ENCODE measurements around the gene GDAP1L1. TPM values are rescaled to one million over a fixed set of nuclear protein-coding genes. Genes with fewer than 3 reads are reported as not detected.

Gene GDAP1L1
- total RNA-seq, 1 experiment from 2014 or later = not detected

DNA sequence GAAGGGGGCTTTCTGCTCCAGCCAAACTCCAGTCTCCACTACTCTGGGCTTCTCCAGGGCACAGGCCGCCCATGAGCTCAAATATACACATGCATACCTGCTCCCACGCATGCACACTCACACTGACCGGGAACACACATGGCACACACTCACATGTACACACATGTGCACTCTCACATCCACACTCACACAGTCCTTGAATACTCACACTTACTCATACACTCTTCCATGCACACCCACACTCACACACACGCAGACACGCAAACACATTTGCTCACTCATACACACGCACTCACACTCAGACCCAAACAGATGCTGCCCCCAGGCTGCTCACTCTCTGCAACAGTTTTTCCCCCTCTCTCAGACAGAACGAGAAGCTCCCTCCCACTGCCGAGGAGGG lies 7.0 kb downstream of the GDAP1L1 start:
- DNase-seq = no peak
- ChIA-PET POLR2A (ENCODE audit: unreplicated experiment) (no interaction called here), CTCF (no interaction called here)
- H3K27ac ChIP-seq = no peak overlapping the region
- H3K79me2 ChIP-seq (ENCODE audit: low read depth) = no peaks in the 10 kb centered on the region
- H3K36me3 ChIP-seq (ENCODE audit: low read depth) = no peaks in the 10 kb centered on the region
- no peak overlapping the region for H3K4me2 ChIP-seq
- H3K4me3 ChIP-seq = no peak overlapping the region
- H3K27me3 ChIP-seq (ENCODE audit: insufficient read depth, low read depth) = peaks cover 28% of the 10 kb centered on the region
- BruUV-seq (replicated peaks) = no TSS peak
- peaks cover 7% of the 10 kb centered on the region for H4K20me1 ChIP-seq (ENCODE audit: insufficient read depth)
- H3K9me3 ChIP-seq (ENCODE audit: insufficient read depth, low read depth) = no peaks in the 10 kb centered on the region
- H3K4me1 ChIP-seq (replicated peaks; ENCODE audit: insufficient read depth) = no peaks in the 10 kb centered on the region
- intact Hi-C loops (cut with micrococcal nuclease; ENCODE audit: unreplicated experiment) = no loop called here
- TF ChIP-seq, protein P1, sequence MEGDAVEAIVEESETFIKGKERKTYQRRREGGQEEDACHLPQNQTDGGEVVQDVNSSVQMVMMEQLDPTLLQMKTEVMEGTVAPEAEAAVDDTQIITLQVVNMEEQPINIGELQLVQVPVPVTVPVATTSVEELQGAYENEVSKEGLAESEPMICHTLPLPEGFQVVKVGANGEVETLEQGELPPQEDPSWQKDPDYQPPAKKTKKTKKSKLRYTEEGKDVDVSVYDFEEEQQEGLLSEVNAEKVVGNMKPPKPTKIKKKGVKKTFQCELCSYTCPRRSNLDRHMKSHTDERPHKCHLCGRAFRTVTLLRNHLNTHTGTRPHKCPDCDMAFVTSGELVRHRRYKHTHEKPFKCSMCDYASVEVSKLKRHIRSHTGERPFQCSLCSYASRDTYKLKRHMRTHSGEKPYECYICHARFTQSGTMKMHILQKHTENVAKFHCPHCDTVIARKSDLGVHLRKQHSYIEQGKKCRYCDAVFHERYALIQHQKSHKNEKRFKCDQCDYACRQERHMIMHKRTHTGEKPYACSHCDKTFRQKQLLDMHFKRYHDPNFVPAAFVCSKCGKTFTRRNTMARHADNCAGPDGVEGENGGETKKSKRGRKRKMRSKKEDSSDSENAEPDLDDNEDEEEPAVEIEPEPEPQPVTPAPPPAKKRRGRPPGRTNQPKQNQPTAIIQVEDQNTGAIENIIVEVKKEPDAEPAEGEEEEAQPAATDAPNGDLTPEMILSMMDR (conservative IDR thresholded peaks at IDR 0.05) = no peak
- H3F3A ChIP-seq (ENCODE audit: insufficient read depth, low read depth) = no peaks in the 10 kb centered on the region
- no peaks in the 10 kb centered on the region for H3K9me2 ChIP-seq (ENCODE audit: insufficient read depth)
- H2AFZ ChIP-seq = no peak overlapping the region

DNA sequence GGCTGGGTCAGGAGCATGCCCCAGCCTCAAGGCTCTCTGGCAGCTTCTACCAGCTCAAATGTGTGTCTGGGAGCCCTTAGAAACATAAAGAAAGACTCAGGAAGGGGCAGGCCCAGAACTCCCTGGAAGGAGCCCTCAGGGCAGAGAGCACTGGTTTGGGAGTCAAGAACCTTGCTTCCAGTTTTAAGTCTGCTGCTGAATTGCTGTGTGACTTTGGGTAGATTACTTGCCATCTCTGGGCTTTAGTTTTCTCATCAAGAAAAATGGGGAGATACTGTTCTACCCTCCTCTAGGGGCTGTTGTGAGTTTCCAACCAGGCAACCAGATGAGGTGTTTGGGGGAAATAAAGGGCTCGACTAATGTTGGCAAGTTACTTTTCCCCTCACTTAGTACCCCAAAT lies 8.8 kb downstream of the GDAP1L1 start:
- CTCF ChIA-PET = interaction anchor here (0.6 to 0.7 kb wide), 2 partner anchors 60 to 717 kb away, joined by 3 to 7 read pairs; no protein-coding TSS in a partner anchor

DNA sequence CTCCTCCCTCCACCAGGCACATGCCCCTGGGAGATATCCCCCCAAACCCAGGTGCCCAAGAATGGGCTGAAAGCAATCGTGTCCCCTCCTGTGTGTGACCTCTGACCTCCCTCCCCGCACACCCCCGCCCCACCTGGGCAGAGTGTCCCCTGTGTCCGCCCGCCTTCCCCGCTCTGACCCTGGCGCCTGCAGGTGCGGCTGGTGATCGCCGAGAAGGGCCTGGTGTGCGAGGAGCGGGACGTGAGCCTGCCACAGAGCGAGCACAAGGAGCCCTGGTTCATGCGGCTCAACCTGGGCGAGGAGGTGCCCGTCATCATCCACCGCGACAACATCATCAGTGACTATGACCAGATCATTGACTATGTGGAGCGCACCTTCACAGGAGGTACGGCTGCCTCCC lies 9.9 kb downstream of the GDAP1L1 start:
- H3K27me3 ChIP-seq (ENCODE audit: insufficient read depth, low read depth) = peaks cover 45% of the 10 kb centered on the region
- H3K9me3 ChIP-seq (ENCODE audit: insufficient read depth, low read depth) = no peaks in the 10 kb centered on the region
- no peak overlapping the region for H3K4me3 ChIP-seq
- ChIA-PET POLR2A (ENCODE audit: unreplicated experiment) (no interaction called here), CTCF (no interaction called here)
- no TSS peak for BruUV-seq (replicated peaks)
- no peak for DNase-seq
- no peak for TF ChIP-seq EZH2 (IDR thresholded peaks at IDR 0.05; ENCODE audit: low read depth)
- TF ChIP-seq, protein P1 (conservative IDR thresholded peaks at IDR 0.05) = no peak
- intact Hi-C loops (cut with micrococcal nuclease; ENCODE audit: unreplicated experiment) = no loop called here
- H3K36me3 ChIP-seq (ENCODE audit: low read depth) = no peaks in the 10 kb centered on the region
- H3K4me1 ChIP-seq (replicated peaks; ENCODE audit: insufficient read depth) = no peaks in the 10 kb centered on the region
- H4K20me1 ChIP-seq (ENCODE audit: insufficient read depth) = peaks cover 7% of the 10 kb centered on the region
- no peaks in the 10 kb centered on the region for H3F3A ChIP-seq (ENCODE audit: insufficient read depth, low read depth)
- no peak overlapping the region for H3K4me2 ChIP-seq
- no peaks in the 10 kb centered on the region for H3K79me2 ChIP-seq (ENCODE audit: low read depth)
- no peaks in the 10 kb centered on the region for H3K9me2 ChIP-seq (ENCODE audit: insufficient read depth)
- H3K27ac ChIP-seq = no peak overlapping the region
- H2AFZ ChIP-seq = no peak overlapping the region

More for the DNA sequence above, 8.8 kb downstream of the GDAP1L1 start:
- no peak overlapping the region for H3K4me3 ChIP-seq
- no peaks in the 10 kb centered on the region for H3K79me2 ChIP-seq (ENCODE audit: low read depth)
- no peak overlapping the region for H3K4me2 ChIP-seq
- no peaks in the 10 kb centered on the region for H3F3A ChIP-seq (ENCODE audit: insufficient read depth, low read depth)
- no peaks in the 10 kb centered on the region for H3K9me2 ChIP-seq (ENCODE audit: insufficient read depth)
- intact Hi-C loops (cut with micrococcal nuclease; ENCODE audit: unreplicated experiment) = no loop called here
- peaks cover 7% of the 10 kb centered on the region for H4K20me1 ChIP-seq (ENCODE audit: insufficient read depth)
- H3K36me3 ChIP-seq (ENCODE audit: low read depth) = no peaks in the 10 kb centered on the region
- POLR2A ChIA-PET (ENCODE audit: unreplicated experiment) = no interaction called here
- no peak for DNase-seq
- no peak overlapping the region for H2AFZ ChIP-seq
- H3K9me3 ChIP-seq (ENCODE audit: insufficient read depth, low read depth) = no peaks in the 10 kb centered on the region
- TF ChIP-seq, protein P1 (conservative IDR thresholded peaks at IDR 0.05) = no peak
- TF ChIP-seq EZH2 (IDR thresholded peaks at IDR 0.05; ENCODE audit: low read depth) = no peak
- peaks cover 42% of the 10 kb centered on the region for H3K27me3 ChIP-seq (ENCODE audit: insufficient read depth, low read depth)
- no peak overlapping the region for H3K27ac ChIP-seq
- BruUV-seq (replicated peaks) = no TSS peak
- H3K4me1 ChIP-seq (replicated peaks; ENCODE audit: insufficient read depth) = no peaks in the 10 kb centered on the region
